ENCODE results near the gene CCDC24. TPM values are rescaled to one million over a fixed set of nuclear protein-coding genes. Genes with fewer than 3 reads are reported as not detected.

Gene CCDC24
- total RNA-seq, 4 donors from 2014 or later: 12.4 to 18.2 (median 15.7) TPM

- peaks cover 0 to 14% (median 0%) of the 10 kb centered on the region in 3 donors for H3K36me3 ChIP-seq
- H3K4me3 ChIP-seq: peak overlapping the region; percentile 48 to 76 (median 74)
- H3K4me1 ChIP-seq: peaks cover 5 to 27% (median 13%) of the 10 kb centered on the region in 4 donors
- peak overlapping the region; percentile 93 to 96 (median 96) for H3K27ac ChIP-seq
- no peaks in the 10 kb centered on the region for H3K9me3 ChIP-seq
- no peak for DNase-seq
- TF ChIP-seq POLR2A (IDR thresholded peaks at IDR 0.05) (no peak), CTCF (IDR thresholded peaks at IDR 0.05) (no peak)
- H3K27me3 ChIP-seq: no peaks in the 10 kb centered on the region
These were observed 44.1 kb upstream of the CCDC24 start for GRCh38 chr1:43947061-43947873.

GRCh38 chr1:43947874-43948437, 43.4 kb upstream of the CCDC24 start:
- Histone ChIP-seq H3K27me3 (no peaks in the 10 kb centered on the region), H3K4me3 (peak overlapping the region; percentile 48 to 76 (median 74)), H3K4me1 (peaks cover 5 to 27% (median 13%) of the 10 kb centered on the region in 4 donors), H3K36me3 (peaks cover 0 to 14% (median 0%) of the 10 kb centered on the region in 3 donors), H3K9me3 (no peaks in the 10 kb centered on the region), H3K27ac (peak overlapping the region in 1 of 4 donors; percentile 96)
- no peak for TF ChIP-seq CTCF (IDR thresholded peaks at IDR 0.05)
- TF ChIP-seq POLR2A (IDR thresholded peaks at IDR 0.05): no peak
- DNase-seq: no peak

GRCh38 chr1:43949678-43950077, 41.7 kb upstream of the CCDC24 start:
- no peaks in the 10 kb centered on the region for H3K9me3 ChIP-seq
- peaks cover 5 to 27% (median 13%) of the 10 kb centered on the region in 4 donors for H3K4me1 ChIP-seq
- no peak for TF ChIP-seq POLR2A (IDR thresholded peaks at IDR 0.05)
- TF ChIP-seq CTCF (IDR thresholded peaks at IDR 0.05): no peak
- peaks cover 0 to 14% (median 0%) of the 10 kb centered on the region in 3 donors for H3K36me3 ChIP-seq
- no peaks in the 10 kb centered on the region for H3K27me3 ChIP-seq
- no peak overlapping the region for H3K27ac ChIP-seq
- no peak overlapping the region for H3K4me3 ChIP-seq
- DNase-seq: no peak

- no peaks in the 10 kb centered on the region for H3K27me3 ChIP-seq
- peaks cover 0 to 17% (median 0%) of the 10 kb centered on the region in 3 donors for H3K36me3 ChIP-seq
- TF ChIP-seq POLR2A (IDR thresholded peaks at IDR 0.05): no peak
- TF ChIP-seq CTCF (IDR thresholded peaks at IDR 0.05): no peak
- H3K4me3 ChIP-seq: no peak overlapping the region
- no peak overlapping the region for H3K27ac ChIP-seq
- H3K9me3 ChIP-seq: no peaks in the 10 kb centered on the region
- DNase-seq: no peak
- peaks cover 5 to 17% (median 8%) of the 10 kb centered on the region in 4 donors for H3K4me1 ChIP-seq
These were observed 40.1 kb upstream of the CCDC24 start for GRCh38 chr1:43951021-43951985.

GRCh38 chr1:43952731-43953346, 38.6 kb upstream of the CCDC24 start:
- Histone ChIP-seq H3K27ac (no peak overlapping the region), H3K4me3 (no peak overlapping the region), H3K9me3 (no peaks in the 10 kb centered on the region), H3K4me1 (peaks cover 0 to 11% (median 2%) of the 10 kb centered on the region in 4 donors), H3K36me3 (peaks cover 0 to 32% (median 0%) of the 10 kb centered on the region in 3 donors), H3K27me3 (no peaks in the 10 kb centered on the region)
- TF ChIP-seq CTCF (IDR thresholded peaks at IDR 0.05) (no peak), POLR2A (IDR thresholded peaks at IDR 0.05) (no peak)
- no peak for DNase-seq

All from Peyer's patch (tissue), 4 donors.